ENCODE results near the gene DYNLRB2. TPM values are rescaled to one million over a fixed set of nuclear protein-coding genes. Genes with fewer than 3 reads are reported as not detected.

The DYNLRB2 gene
- total and polyA plus RNA-seq, 4 donors = 3.8 to 14.4 (median 9.7) TPM

DNA sequence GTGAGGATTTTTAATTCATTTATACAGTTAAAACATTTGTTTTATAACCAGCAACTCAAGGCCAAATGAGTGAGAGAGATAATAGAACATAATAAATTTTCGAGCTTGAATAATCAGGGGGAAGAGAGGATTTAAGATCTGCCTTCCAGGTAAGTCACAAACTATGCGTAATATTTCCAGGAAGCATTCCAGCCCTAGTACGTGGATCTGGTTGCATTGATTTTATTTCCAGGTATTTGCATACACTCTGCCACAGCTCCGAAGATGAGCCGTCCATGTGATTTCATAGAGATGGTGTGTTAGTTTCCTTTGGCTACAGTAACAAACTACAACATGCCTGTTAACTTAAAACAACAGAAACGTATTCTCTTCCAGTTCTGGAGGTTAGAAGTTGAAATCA, 3.5 kb downstream of the DYNLRB2 start:
- Histone ChIP-seq H3K27me3 (ENCODE audit: control insufficient read depth, insufficient read depth, low read length) (no peaks in the 10 kb centered on the region), H3K9me3 (ENCODE audit: control insufficient read depth, insufficient read depth, low read length) (no peaks in the 10 kb centered on the region)
- no CpG with 5 or more reads among the region's 6 CpGs for WGBS (ENCODE audit: insufficient coverage)

DNA sequence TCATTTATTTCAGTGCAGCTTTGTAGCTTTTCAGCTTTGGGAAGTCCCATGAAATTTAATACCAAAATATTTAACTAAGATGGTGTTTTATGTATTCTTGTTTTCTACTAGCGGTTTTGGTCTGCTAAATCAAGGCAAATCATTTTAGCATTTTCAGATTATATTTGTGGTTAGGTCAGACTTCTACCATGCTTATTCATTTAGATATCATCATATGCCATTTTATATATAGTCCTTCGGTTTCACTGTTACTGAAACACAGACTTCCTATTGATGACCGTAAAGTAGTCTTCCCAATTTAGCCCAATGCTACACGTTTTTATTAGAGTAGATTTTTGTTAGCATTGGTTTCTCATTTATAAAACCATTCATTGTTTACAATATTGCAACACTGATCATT, 5.5 kb downstream of the DYNLRB2 start:
- no peaks in the 10 kb centered on the region for H3K27me3 ChIP-seq (ENCODE audit: control insufficient read depth, insufficient read depth, low read length)
- H3K27ac ChIP-seq (ENCODE audit: low read depth, low read length) = no peak overlapping the region
- no CpG with 5 or more reads among the region's 4 CpGs for WGBS (ENCODE audit: insufficient coverage)
- H3K4me1 ChIP-seq (ENCODE audit: control insufficient read depth, insufficient read depth, low read length) = peaks cover 2% of the 10 kb centered on the region
- no peaks in the 10 kb centered on the region for H3K36me3 ChIP-seq (ENCODE audit: control insufficient read depth, insufficient read depth, low read length)
- no peaks in the 10 kb centered on the region for H3K9me3 ChIP-seq (ENCODE audit: control insufficient read depth, insufficient read depth, low read length)
- no peak overlapping the region for H3K4me3 ChIP-seq (ENCODE audit: low read depth, low read length)
- DNase-seq (ENCODE audit: low read depth in 4 of 6, low spot score in 6 of 6) = no peak

More for the DNA sequence above, 3.5 kb downstream of the DYNLRB2 start:
- Histone ChIP-seq H3K4me1 (ENCODE audit: control insufficient read depth, insufficient read depth, low read length) (peaks cover 5% of the 10 kb centered on the region), H3K36me3 (ENCODE audit: control insufficient read depth, insufficient read depth, low read length) (no peaks in the 10 kb centered on the region), H3K4me3 (ENCODE audit: low read depth, low read length) (no peak overlapping the region), H3K27ac (ENCODE audit: low read depth, low read length) (no peak overlapping the region)
- DNase-seq (ENCODE audit: low read depth in 4 of 6, low spot score in 6 of 6) = no peak

DNA sequence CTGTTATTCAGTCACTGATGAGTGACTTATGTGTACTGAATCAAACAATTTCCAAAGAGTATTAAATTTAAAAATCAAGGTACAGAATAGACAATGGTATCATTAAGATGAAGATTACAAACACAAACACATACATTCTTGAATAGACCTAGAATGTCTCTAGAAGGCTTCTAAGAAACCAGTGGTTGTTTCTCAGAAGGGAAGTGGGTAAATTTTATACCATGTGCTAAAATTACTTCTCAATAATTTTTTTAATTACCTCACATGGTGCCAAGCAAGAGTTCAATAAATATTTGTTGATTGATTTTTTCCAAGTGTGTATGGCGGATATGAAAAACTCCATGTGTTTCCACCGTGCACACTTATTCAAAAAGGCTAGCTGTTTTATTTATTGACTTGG, 6.4 kb downstream of the DYNLRB2 start:
- Histone ChIP-seq H3K27ac (ENCODE audit: low read depth, low read length) (no peak overlapping the region), H3K4me1 (ENCODE audit: control insufficient read depth, insufficient read depth, low read length) (no peaks in the 10 kb centered on the region), H3K36me3 (ENCODE audit: control insufficient read depth, insufficient read depth, low read length) (no peaks in the 10 kb centered on the region), H3K4me3 (ENCODE audit: low read depth, low read length) (no peak overlapping the region), H3K27me3 (ENCODE audit: control insufficient read depth, insufficient read depth, low read length) (no peaks in the 10 kb centered on the region), H3K9me3 (ENCODE audit: control insufficient read depth, insufficient read depth, low read length) (no peaks in the 10 kb centered on the region)
- WGBS (ENCODE audit: insufficient coverage) = no CpG with 5 or more reads among the region's 2 CpGs
- DNase-seq (ENCODE audit: low read depth in 4 of 6, low spot score in 6 of 6) = no peak

DNA sequence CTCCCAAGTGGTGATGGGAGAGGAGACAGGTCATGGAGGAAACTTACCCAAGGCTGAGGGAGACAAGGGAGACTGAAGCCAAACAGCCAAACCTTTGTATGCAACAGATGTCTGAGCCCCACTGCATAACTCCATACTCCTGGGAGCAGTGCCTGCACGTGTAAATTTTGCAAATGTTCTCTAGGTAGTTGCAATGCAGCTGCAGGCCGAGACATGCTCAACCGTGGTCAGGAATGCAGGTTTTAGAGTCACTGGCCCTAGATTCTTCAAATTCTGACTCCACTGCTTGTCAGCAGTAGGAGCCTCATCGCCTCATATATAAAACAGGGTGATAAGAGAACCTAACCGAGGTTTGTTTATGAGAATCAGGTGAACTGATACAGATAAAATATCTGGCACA, 11.5 kb downstream of the DYNLRB2 start:
- Histone ChIP-seq H3K27ac (ENCODE audit: low read depth, low read length) (no peak overlapping the region), H3K9me3 (ENCODE audit: control insufficient read depth, insufficient read depth, low read length) (no peaks in the 10 kb centered on the region), H3K36me3 (ENCODE audit: control insufficient read depth, insufficient read depth, low read length) (no peaks in the 10 kb centered on the region), H3K27me3 (ENCODE audit: control insufficient read depth, insufficient read depth, low read length) (no peaks in the 10 kb centered on the region), H3K4me3 (ENCODE audit: low read depth, low read length) (no peak overlapping the region), H3K4me1 (ENCODE audit: control insufficient read depth, insufficient read depth, low read length) (no peaks in the 10 kb centered on the region)
- 80% methylated on average over 1 of the region's 5 CpGs for WGBS (ENCODE audit: insufficient coverage)
- no peak for DNase-seq (ENCODE audit: low read depth in 4 of 6, low spot score in 6 of 6)

DNA sequence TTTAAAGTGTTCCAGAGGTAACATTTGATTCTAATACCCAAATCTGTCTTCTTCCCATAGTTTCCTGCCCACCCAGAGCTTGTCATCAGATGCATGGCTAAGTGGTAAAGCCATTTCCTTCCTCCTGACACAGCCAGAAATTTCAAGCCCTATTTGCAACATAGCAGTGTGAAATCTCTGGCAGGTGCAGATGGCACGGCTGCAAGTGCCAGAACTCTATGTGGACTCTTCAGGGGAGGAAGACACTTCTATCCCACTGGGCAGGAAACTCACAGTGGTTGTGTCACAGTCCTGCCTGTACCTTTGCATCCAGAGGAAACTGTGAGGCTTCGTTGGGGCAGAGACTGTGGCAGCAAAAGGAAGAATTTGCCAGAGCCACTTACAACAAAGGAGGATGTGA, 13.2 kb downstream of the DYNLRB2 start:
- Histone ChIP-seq H3K4me1 (ENCODE audit: control insufficient read depth, insufficient read depth, low read length) (no peaks in the 10 kb centered on the region), H3K4me3 (ENCODE audit: low read depth, low read length) (no peak overlapping the region), H3K27me3 (ENCODE audit: control insufficient read depth, insufficient read depth, low read length) (no peaks in the 10 kb centered on the region), H3K36me3 (ENCODE audit: control insufficient read depth, insufficient read depth, low read length) (no peaks in the 10 kb centered on the region), H3K27ac (ENCODE audit: low read depth, low read length) (no peak overlapping the region), H3K9me3 (ENCODE audit: control insufficient read depth, insufficient read depth, low read length) (no peaks in the 10 kb centered on the region)
- DNase-seq (ENCODE audit: low read depth in 4 of 6, low spot score in 6 of 6) = no peak
- WGBS (ENCODE audit: insufficient coverage) = 38% methylated on average over 1 of the region's 2 CpGs

DNA sequence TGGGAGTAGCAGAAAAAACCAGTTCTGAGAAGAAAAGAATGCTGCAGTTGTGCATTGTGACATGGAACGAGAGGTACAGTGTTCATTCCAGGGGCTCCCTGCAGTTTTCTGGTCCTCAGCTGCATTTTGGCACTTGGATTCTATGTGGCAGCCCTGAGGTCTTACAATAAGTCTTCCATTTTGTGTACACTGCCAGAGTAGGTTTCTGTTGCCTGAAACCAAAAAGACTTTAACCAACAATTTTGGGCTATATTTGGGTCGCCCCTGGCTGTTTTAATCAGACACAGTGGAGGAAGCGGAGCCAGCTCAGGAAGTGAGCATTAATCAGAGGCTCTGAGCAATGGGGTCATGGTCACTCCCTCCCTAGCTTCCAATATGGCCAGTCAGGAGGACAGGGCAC, 15.7 kb downstream of the DYNLRB2 start:
- Histone ChIP-seq H3K27ac (ENCODE audit: low read depth, low read length) (no peak overlapping the region), H3K9me3 (ENCODE audit: control insufficient read depth, insufficient read depth, low read length) (no peaks in the 10 kb centered on the region), H3K4me1 (ENCODE audit: control insufficient read depth, insufficient read depth, low read length) (no peaks in the 10 kb centered on the region), H3K27me3 (ENCODE audit: control insufficient read depth, insufficient read depth, low read length) (no peaks in the 10 kb centered on the region), H3K4me3 (ENCODE audit: low read depth, low read length) (no peak overlapping the region), H3K36me3 (ENCODE audit: control insufficient read depth, insufficient read depth, low read length) (no peaks in the 10 kb centered on the region)
- 64% methylated on average over 2 of the region's 3 CpGs for WGBS (ENCODE audit: insufficient coverage)
- no peak for DNase-seq (ENCODE audit: low read depth in 4 of 6, low spot score in 6 of 6)

DNA sequence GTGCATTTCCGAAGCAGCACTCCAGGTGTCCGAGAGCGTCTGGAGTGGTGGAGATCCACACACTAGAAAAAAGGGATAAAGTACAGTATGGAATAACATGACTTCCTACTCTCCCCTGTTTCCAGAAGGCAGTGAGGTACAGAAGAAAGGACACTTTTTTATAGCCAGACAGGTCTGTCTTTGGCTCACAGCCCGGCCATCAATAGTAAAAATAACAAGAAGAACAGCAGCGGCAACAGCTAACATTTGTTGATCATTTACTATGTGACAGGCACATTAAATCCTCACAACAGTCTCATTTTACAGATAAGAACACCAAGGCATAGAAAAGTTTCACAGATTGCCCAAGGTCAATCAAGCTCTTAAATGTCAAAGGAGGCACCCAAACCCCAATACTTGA, 16.2 kb downstream of the DYNLRB2 start:
- H3K4me1 ChIP-seq (ENCODE audit: control insufficient read depth, insufficient read depth, low read length) = no peaks in the 10 kb centered on the region
- no peak overlapping the region for H3K4me3 ChIP-seq (ENCODE audit: low read depth, low read length)
- H3K27me3 ChIP-seq (ENCODE audit: control insufficient read depth, insufficient read depth, low read length) = no peaks in the 10 kb centered on the region
- H3K27ac ChIP-seq (ENCODE audit: low read depth, low read length) = no peak overlapping the region
- no peaks in the 10 kb centered on the region for H3K36me3 ChIP-seq (ENCODE audit: control insufficient read depth, insufficient read depth, low read length)
- WGBS (ENCODE audit: insufficient coverage) = 68% methylated on average over 2 of the region's 5 CpGs
- H3K9me3 ChIP-seq (ENCODE audit: control insufficient read depth, insufficient read depth, low read length) = no peaks in the 10 kb centered on the region
- DNase-seq (ENCODE audit: low read depth in 4 of 6, low spot score in 6 of 6) = no peak

DNA sequence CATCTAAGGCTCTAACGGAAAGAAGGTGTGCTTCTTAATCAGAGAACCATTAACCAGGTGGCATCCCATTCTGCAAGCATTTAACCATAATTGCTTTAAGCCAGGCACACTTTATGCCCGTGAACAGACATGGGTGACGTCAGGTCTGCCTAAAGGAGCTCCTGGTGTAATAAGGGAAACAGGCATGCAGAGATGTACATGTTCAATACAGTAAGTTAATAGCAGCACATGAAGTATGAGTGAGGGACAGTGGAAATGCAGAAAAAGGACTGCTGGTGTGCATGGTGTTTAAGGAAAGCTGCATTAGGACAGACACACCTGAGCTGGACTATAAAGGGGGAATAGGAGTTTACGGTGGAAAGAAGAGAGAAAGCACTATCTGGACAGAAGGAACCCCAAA, 18.6 kb downstream of the DYNLRB2 start:
- 94% methylated on average over 2 of the region's 4 CpGs for WGBS (ENCODE audit: insufficient coverage)
- no peaks in the 10 kb centered on the region for H3K4me1 ChIP-seq (ENCODE audit: control insufficient read depth, insufficient read depth, low read length)
- no peak overlapping the region for H3K27ac ChIP-seq (ENCODE audit: low read depth, low read length)
- H3K4me3 ChIP-seq (ENCODE audit: low read depth, low read length) = no peak overlapping the region
- H3K27me3 ChIP-seq (ENCODE audit: control insufficient read depth, insufficient read depth, low read length) = no peaks in the 10 kb centered on the region
- no peaks in the 10 kb centered on the region for H3K36me3 ChIP-seq (ENCODE audit: control insufficient read depth, insufficient read depth, low read length)
- no peak for DNase-seq (ENCODE audit: low read depth in 4 of 6, low spot score in 6 of 6)
- no peaks in the 10 kb centered on the region for H3K9me3 ChIP-seq (ENCODE audit: control insufficient read depth, insufficient read depth, low read length)

DNA sequence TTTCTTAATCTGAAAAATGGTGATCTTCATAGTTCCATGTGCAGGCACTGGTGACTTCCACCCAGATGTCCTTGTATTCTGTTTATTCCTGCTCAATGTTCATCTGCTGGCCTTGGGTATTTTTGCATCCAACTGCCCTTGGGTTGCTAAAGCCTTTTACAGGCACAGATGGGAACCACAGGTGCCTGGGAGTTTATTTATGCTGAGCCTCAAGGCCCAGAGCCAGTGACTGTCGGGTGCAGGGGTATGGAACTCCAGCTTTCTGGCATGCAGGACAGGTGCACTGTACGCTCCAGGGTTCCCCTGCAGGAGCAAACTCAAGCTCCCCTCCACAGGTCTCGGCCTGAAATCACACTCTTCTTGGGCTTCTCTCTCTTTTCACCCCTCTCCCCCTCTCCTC, 22.3 kb downstream of the DYNLRB2 start:
- DNase-seq (ENCODE audit: low read depth in 4 of 6, low spot score in 6 of 6) = no peak
- H3K27ac ChIP-seq (ENCODE audit: low read depth, low read length) = no peak overlapping the region

DNA sequence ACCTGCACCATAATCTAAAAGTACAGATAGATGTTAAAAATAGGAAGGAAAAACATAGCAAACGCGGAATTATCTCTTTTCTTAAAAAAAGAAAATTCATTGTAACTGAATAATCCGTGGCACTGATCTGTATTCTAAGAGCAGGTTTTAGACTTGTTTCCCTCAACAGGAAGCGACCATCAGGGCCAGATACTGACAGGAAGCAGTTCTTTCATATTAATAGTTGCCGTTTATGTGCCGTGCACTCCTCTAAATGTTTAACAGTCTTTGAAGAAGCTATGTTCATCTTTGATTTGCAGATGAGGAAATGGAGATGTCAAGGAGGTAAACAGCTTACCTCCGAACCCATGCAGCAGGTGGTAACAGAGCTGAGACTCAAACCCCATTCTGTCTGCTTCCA, 23.6 kb downstream of the DYNLRB2 start:
- 80% methylated on average over 5 of the region's 7 CpGs for WGBS (ENCODE audit: insufficient coverage)
- Histone ChIP-seq H3K9me3 (ENCODE audit: control insufficient read depth, insufficient read depth, low read length) (no peaks in the 10 kb centered on the region), H3K27me3 (ENCODE audit: control insufficient read depth, insufficient read depth, low read length) (no peaks in the 10 kb centered on the region), H3K36me3 (ENCODE audit: control insufficient read depth, insufficient read depth, low read length) (no peaks in the 10 kb centered on the region), H3K4me1 (ENCODE audit: control insufficient read depth, insufficient read depth, low read length) (no peaks in the 10 kb centered on the region), H3K4me3 (ENCODE audit: low read depth, low read length) (no peak overlapping the region), H3K27ac (ENCODE audit: low read depth, low read length) (no peak overlapping the region)
- no peak for DNase-seq (ENCODE audit: low read depth in 4 of 6, low spot score in 6 of 6)

More for the DNA sequence above, 22.3 kb downstream of the DYNLRB2 start:
- H3K4me1 ChIP-seq (ENCODE audit: control insufficient read depth, insufficient read depth, low read length) = no peaks in the 10 kb centered on the region
- H3K4me3 ChIP-seq (ENCODE audit: low read depth, low read length) = no peak overlapping the region
- WGBS (ENCODE audit: insufficient coverage) = 79% methylated on average over 3 of the region's 3 CpGs
- H3K9me3 ChIP-seq (ENCODE audit: control insufficient read depth, insufficient read depth, low read length) = no peaks in the 10 kb centered on the region
- no peaks in the 10 kb centered on the region for H3K36me3 ChIP-seq (ENCODE audit: control insufficient read depth, insufficient read depth, low read length)
- no peaks in the 10 kb centered on the region for H3K27me3 ChIP-seq (ENCODE audit: control insufficient read depth, insufficient read depth, low read length)
